Measurements from ENCODE around the gene SMCO3. TPM values are rescaled to one million over a fixed set of nuclear protein-coding genes. Genes with fewer than 3 reads are reported as not detected.
"Not testable (repeated sequence)": the region's sequence is repeated elsewhere in the genome, so short reads cannot be mapped to it uniquely, and the experiment has no call there.

The SMCO3 gene
- total RNA-seq, 4 donors from 2014 or later = 1.2 to 10.5 (median 6.2) TPM

DNA sequence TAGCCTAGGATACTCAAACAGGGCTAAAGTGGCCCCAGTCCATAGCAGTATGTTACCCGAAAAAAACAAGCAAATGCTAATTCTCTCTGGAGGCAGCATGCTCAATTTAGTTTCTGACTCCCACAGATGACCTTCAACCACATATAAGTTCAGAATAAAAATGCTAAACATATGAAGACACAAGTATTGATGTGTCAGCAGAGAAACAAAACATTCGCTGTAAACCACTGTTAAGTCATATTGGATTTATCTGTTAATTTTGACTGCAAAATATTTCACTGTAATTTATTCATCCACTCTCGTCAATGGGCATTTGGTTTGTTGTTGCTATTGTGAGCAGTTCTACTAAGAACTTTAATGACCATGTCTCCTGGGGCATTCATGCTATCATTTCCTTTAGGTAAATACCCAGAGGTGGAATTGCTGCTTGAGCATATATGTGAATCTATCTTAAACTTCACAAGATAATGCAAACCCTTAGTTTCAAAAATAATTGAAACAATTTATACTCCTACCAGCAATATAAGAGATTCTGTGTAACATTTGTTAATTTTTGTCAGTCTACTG, 47.2 kb downstream of the SMCO3 start:
- Histone ChIP-seq H3K9me3 (peaks cover 0 to 10% (median 0%) of the 10 kb centered on the region in 4 donors), H3K4me1 (peaks cover 0 to 28% (median 8%) of the 10 kb centered on the region in 4 donors), H3K27me3 (no peaks in the 10 kb centered on the region), H3K27ac (peak overlapping the region in 1 of 4 donors; percentile 34), H3K4me3 (no peak overlapping the region), H3K36me3 (peaks cover 0 to 29% (median 0%) of the 10 kb centered on the region in 3 donors)
- WGBS, 2 donors = 47 to 53% methylated on average over 3 of the region's 3 CpGs
- no peak for DNase-seq (ENCODE audit: low spot score in 2 of 2)
- TF ChIP-seq, protein P1, sequence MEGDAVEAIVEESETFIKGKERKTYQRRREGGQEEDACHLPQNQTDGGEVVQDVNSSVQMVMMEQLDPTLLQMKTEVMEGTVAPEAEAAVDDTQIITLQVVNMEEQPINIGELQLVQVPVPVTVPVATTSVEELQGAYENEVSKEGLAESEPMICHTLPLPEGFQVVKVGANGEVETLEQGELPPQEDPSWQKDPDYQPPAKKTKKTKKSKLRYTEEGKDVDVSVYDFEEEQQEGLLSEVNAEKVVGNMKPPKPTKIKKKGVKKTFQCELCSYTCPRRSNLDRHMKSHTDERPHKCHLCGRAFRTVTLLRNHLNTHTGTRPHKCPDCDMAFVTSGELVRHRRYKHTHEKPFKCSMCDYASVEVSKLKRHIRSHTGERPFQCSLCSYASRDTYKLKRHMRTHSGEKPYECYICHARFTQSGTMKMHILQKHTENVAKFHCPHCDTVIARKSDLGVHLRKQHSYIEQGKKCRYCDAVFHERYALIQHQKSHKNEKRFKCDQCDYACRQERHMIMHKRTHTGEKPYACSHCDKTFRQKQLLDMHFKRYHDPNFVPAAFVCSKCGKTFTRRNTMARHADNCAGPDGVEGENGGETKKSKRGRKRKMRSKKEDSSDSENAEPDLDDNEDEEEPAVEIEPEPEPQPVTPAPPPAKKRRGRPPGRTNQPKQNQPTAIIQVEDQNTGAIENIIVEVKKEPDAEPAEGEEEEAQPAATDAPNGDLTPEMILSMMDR (IDR thresholded peaks at IDR 0.05) = no peak
- no peak for TF ChIP-seq EP300 (IDR thresholded peaks at IDR 0.05)
- no peak for TF ChIP-seq POLR2A (IDR thresholded peaks at IDR 0.05)

DNA sequence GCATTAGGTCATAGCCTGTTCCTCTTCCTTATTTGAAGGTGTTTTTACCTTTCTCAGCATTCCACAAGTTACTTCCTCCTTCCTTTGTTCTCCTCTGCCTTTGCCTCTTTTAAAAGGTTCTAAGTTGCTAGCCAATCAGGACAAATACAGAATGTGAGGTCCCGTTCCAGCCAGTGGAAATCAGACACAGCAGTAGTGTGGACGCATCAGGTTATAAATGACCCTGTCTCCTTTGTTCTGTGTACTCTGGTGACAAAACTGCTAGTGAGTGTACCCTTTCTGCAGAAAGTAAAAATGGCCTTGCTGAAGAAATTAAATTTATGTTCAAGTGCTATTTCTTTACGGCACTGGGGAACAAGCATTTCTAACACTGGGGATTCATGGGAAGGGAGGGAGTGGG, 48.0 kb downstream of the SMCO3 start:
- H3K27me3 ChIP-seq; DNase-seq (ENCODE audit: low spot score in 2 of 2); H3K4me3 ChIP-seq: not testable (repeated sequence)
- peak overlapping the region in 1 of 4 donors; percentile 34 for H3K27ac ChIP-seq
- WGBS, 2 donors = 87 to 99% methylated on average over 3 of the region's 3 CpGs
- H3K36me3 ChIP-seq = peaks cover 0 to 34% (median 0%) of the 10 kb centered on the region in 3 donors
- peaks cover 0 to 23% (median 6%) of the 10 kb centered on the region in 4 donors for H3K4me1 ChIP-seq
- H3K9me3 ChIP-seq = peaks cover 0 to 10% (median 0%) of the 10 kb centered on the region in 4 donors

DNA sequence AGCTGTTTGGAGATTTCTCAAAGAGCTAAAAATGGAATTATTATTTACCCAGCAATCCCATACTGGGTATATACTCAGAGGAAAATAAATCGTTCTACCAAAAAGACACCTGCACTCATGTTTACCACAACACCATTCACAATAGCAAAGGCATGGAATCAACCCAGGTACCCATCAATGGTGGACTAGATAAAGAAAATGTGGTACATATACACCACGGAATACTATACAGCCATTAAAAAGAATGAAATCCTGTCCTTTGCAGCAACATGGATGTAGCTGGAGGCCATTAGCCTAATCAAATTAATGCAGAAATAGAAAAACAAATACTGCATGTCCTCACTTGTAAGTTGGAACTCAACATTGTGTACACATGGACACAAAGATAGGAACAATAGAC, 48.6 kb downstream of the SMCO3 start:
- no peak overlapping the region for H3K27ac ChIP-seq
- H3K4me3 ChIP-seq = no peak overlapping the region
- WGBS, 2 donors = 86 to 90% methylated on average over 2 of the region's 2 CpGs
- TF ChIP-seq, protein P1 (IDR thresholded peaks at IDR 0.05) = no peak
- TF ChIP-seq POLR2A (IDR thresholded peaks at IDR 0.05) = no peak
- peaks cover 0 to 14% (median 0%) of the 10 kb centered on the region in 4 donors for H3K9me3 ChIP-seq
- no peaks in the 10 kb centered on the region for H3K27me3 ChIP-seq
- peaks cover 0 to 41% (median 0%) of the 10 kb centered on the region in 3 donors for H3K36me3 ChIP-seq
- DNase-seq (ENCODE audit: low spot score in 2 of 2) = no peak
- peaks cover 0 to 23% (median 6%) of the 10 kb centered on the region in 4 donors for H3K4me1 ChIP-seq

DNA sequence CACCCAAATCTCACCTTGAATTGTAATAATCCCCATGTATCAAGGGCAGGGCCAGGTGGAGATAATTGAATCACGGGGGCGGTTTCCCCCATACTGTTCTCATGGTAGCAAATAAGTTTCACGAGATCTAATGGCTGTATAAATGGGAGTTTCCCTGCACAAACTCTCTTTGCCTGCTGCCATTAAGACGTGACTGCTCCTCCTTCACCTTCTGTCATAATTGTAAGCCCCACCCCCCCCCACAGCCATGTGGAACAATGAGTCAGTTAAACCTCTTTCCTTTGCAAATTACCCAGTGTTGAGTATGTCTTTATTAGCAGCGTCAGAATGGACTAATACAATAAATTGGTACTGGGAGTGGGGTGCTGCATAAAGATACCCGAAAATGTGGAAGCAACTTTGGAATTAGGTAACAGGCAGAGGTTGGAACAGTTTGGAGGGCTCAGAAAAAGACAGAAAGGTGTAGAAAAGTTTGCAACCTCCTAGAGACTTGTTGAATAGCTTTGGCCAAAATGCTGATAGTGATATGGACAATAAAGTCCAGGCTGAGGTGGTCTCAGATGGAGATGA, 54.2 kb downstream of the SMCO3 start:
- not testable (repeated sequence) for DNase-seq (ENCODE audit: low spot score in 2 of 2); H3K4me1 ChIP-seq; H3K4me3 ChIP-seq; H3K27me3 ChIP-seq; H3K27ac ChIP-seq
- peaks cover 0 to 30% (median 0%) of the 10 kb centered on the region in 3 donors for H3K36me3 ChIP-seq
- H3K9me3 ChIP-seq = peaks cover 0 to 12% (median 0%) of the 10 kb centered on the region in 4 donors
- 78 to 80% methylated on average over 6 of the region's 6 CpGs for WGBS, 2 donors

DNA sequence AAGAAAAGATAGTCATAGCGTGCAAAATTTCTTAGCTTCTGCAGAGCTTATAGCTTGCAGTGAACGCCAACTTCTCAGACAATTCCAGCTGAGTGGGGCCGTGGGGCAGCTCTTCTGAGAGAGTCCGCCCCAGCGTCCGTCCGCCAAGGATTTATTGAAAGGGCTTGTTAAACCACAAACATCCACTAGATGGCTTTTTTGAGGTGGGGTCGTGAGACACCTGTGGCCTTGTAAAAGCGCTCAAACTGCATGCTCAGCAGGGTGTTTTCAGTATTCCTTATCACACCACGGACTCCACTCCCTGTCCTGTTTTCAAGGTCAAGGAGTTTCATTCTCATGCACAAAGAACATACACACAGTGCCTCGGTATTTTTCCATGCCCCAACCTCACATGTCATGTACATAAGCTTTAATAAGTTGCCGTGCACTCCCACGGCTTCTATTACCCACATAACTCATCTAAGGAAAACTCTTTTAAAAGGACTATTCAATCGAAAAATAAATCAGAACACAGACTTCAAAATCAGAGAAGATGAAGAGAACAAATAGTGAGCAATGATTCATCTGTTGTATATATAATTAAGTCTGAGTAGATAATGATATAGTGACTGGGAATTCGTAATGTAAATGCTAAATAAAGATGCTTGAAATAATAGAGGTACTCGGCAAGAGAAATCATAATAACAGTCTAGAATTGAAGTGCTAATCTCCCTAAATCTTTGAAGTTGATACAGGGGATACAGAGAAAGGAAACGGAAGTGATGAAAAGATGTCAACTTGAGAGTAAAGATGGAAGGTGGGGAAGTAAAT, 57.4 kb downstream of the SMCO3 start:
- no peak overlapping the region for H3K27ac ChIP-seq
- no peak for DNase-seq (ENCODE audit: low spot score in 2 of 2)
- TF ChIP-seq POLR2A (IDR thresholded peaks at IDR 0.05) = no peak
- TF ChIP-seq EP300 (IDR thresholded peaks at IDR 0.05) = no peak
- TF ChIP-seq, protein P1 (IDR thresholded peaks at IDR 0.05) = peak in 2 of 5 experiments; percentile 8 to 21
- 40 to 45% methylated on average over 17 of the region's 17 CpGs for whole genome bisulfite sequencing, 2 donors
- no peaks in the 10 kb centered on the region for H3K27me3 ChIP-seq
- H3K36me3 ChIP-seq = peaks cover 0 to 18% (median 0%) of the 10 kb centered on the region in 3 donors
- peaks cover 0 to 5% (median 0%) of the 10 kb centered on the region in 4 donors for H3K4me1 ChIP-seq
- H3K9me3 ChIP-seq = peaks cover 0 to 12% (median 0%) of the 10 kb centered on the region in 4 donors
- H3K4me3 ChIP-seq = no peak overlapping the region

Other genes starting within 250 kb of the SMCO3 start
- gene PLBD1, start 246.3 kb downstream of the SMCO3 start, total RNA-seq = 10 to 100 TPM in 2 of 4 donors, 1 to 10 TPM in 2; 4.8 to 12.0 (median 8.6) TPM
- gene GUCY2C, start 117.6 kb downstream of the SMCO3 start, total RNA-seq = not detected
- gene WBP11, start 10.7 kb downstream of the SMCO3 start, total RNA-seq = 10 to 100 TPM; 11.7 to 22.6 (median 19.2) TPM
- gene C12orf60, start 10.5 kb downstream of the SMCO3 start, total RNA-seq = 1 to 10 TPM in 1 of 4 donors, under 1 TPM in 3; 0.20 to 2.1 (median 0.89) TPM
- gene ART4, start 29.3 kb upstream of the SMCO3 start, total RNA-seq = 1 to 10 TPM in 2 of 4 donors, under 1 TPM in 2; under 0.01 to 5.9 (median 1.4) TPM
- 100 to 1,000 TPM; 187 to 759 (median 492) TPM for gene MGP, start 71.7 kb upstream of the SMCO3 start, total RNA-seq
- gene ERP27, start 124.4 kb upstream of the SMCO3 start, total RNA-seq = not detected
- 100 to 1,000 TPM in 2 of 4 donors, 10 to 100 TPM in 2; 63.8 to 112 (median 89.4) TPM for gene ARHGDIB, start 147.4 kb upstream of the SMCO3 start, total RNA-seq
- not detected for gene PDE6H, start 158.9 kb upstream of the SMCO3 start, total RNA-seq

All from tibial nerve (tissue), 4 donors.